Testis (tissue), 3 donors: ENCODE measurements around the gene RNF40. TPM values are rescaled to one million over a fixed set of nuclear protein-coding genes. Genes with fewer than 3 reads are reported as not detected.
A peak's percentile ranks its signal among the peaks of the same experiment; 100 is the strongest.

Experiments used
- DNase-seq: peaks from one replicate; pipeline ENCODE4 v3.0.0-alpha.2; 2019
- H3K27ac ChIP-seq, 2 donors: fragments of 200-600 bp; sonication (generic); one replicate each; pipeline ENCODE4 v1.5.1; 2019
- H3K27me3 ChIP-seq: fragments of 200-600 bp; sonication (generic); one replicate; pipeline ENCODE4 v1.5.1; 2019
- H3K36me3 ChIP-seq: fragments of 200-600 bp; sonication (generic); one replicate; pipeline ENCODE4 v1.5.1; 2017; ENCODE audit warnings: low read depth; ENCODE audit errors: missing control alignments
- H3K4me1 ChIP-seq: fragments of 200-600 bp; sonication (generic); one replicate; pipeline ENCODE4 v1.5.1; 2019
- H3K4me3 ChIP-seq, 2 donors: fragments of 200-600 bp; sonication (generic); one replicate each; pipeline ENCODE4 v1.5.1; 2017 to 2019
- H3K9me3 ChIP-seq: fragments of 200-600 bp; sonication (generic); one replicate; pipeline ENCODE4 v1.5.1; 2017
- CTCF ChIP-seq, 3 experiments: fragments of 450-650 bp in 2 of 3; fragments of 200-600 bp in 1 of 3; sonication (generic) in 1 of 3; IDR thresholded peaks; one replicate each; pipeline ENCODE4 v1.5.1; 2016 to 2019; ENCODE audit warnings: antibody characterized with exemption in 3 of 3, mild to moderate bottlenecking in 2 of 3, moderate library complexity in 1 of 3
- POLR2A ChIP-seq: fragments of 450-650 bp; IDR thresholded peaks from one replicate; pipeline ENCODE4 v1.6.1; 2017; ENCODE audit warnings: antibody characterized with exemption, mild to moderate bottlenecking, moderate library complexity
- WGBS, 2 donors: methylation state at CpG; one replicate each; pipeline ENCODE4 v1.1.5; 2018; 5-methylcytosine and 5-hydroxymethylcytosine counted together
- intact Hi-C: fragments of 100-400 bp; cut with DNase I; formaldehyde crosslinking; loops from one replicate; pipeline ENCODE4 v1.15.1; 2023; ENCODE audit warnings: low total_unique reads
- polyA plus RNA-seq: library from polyadenylated mRNA; stranded (reverse); fragments of 350-450 nt; fragmentation: Illumina TruSeq; extraction: RNeasy Lipid Tissue Mini Kit (QIAGEN cat#74804); gene quantifications from one replicate; pipeline ENCODE4 v1.2.3, GENCODE V29; 2014; ENCODE audit warnings: low read depth, low replicate concordance; ENCODE audit not compliant: insufficient read depth
- total RNA-seq, 2 donors: library from RNA; depleted of rRNA; stranded (reverse); fragments of >200 nt; gene quantifications; one replicate each; pipeline ENCODE4 v1.2.3, GENCODE V29; 2016

Gene RNF40
- total and polyA plus RNA-seq, 3 donors from 2014 or later, result 143 to 219 (median 162) TPM

GRCh38 chr16:30745082-30745481 lies 17.0 kb upstream of the RNF40 start:
- H3K4me1 ChIP-seq, result peaks cover 17% of the 10 kb centered on the region
- intact Hi-C loops, result no loop called here

GRCh38 chr16:30746638-30747175 lies 15.4 kb upstream of the RNF40 start:
- TF ChIP-seq CTCF (IDR thresholded peaks at IDR 0.05) (no peak), POLR2A (no peak)
- intact Hi-C loops, result no loop called here
- WGBS, 2 donors, result 88 to 91% methylated on average over 9 of the region's 9 CpGs
- Histone ChIP-seq H3K4me1 (peaks cover 5% of the 10 kb centered on the region), H3K36me3 (no peaks in the 10 kb centered on the region), H3K9me3 (no peaks in the 10 kb centered on the region), H3K4me3 (no peak overlapping the region), H3K27me3 (no peaks in the 10 kb centered on the region), H3K27ac (no peak overlapping the region)
- DNase-seq, result no peak

More at GRCh38 chr16:30745082-30745481, 17.0 kb upstream of the RNF40 start:
- H3K27me3 ChIP-seq, result no peaks in the 10 kb centered on the region
- H3K9me3 ChIP-seq, result no peaks in the 10 kb centered on the region
- no peak overlapping the region for H3K27ac ChIP-seq
- no peak for TF ChIP-seq POLR2A
- TF ChIP-seq CTCF (IDR thresholded peaks at IDR 0.05), result no peak
- no peak overlapping the region for H3K4me3 ChIP-seq
- no peak for DNase-seq
- no peaks in the 10 kb centered on the region for H3K36me3 ChIP-seq
- 80 to 88% methylated on average over 2 of the region's 2 CpGs for WGBS, 2 donors

- H3K36me3 ChIP-seq, result no peaks in the 10 kb centered on the region
- DNase-seq, result no peak
- H3K9me3 ChIP-seq, result no peaks in the 10 kb centered on the region
- H3K27me3 ChIP-seq, result no peaks in the 10 kb centered on the region
- WGBS, 2 donors, result 10 to 31% methylated on average over 3 of the region's 3 CpGs
- intact Hi-C loops, result no loop called here
- H3K4me3 ChIP-seq, result peak overlapping the region; percentile 70 to 92
- peaks cover 5% of the 10 kb centered on the region for H3K4me1 ChIP-seq
- H3K27ac ChIP-seq, result peak overlapping the region; percentile 72 to 73
- TF ChIP-seq CTCF (IDR thresholded peaks at IDR 0.05) (no peak), POLR2A (no peak)
Observed at GRCh38 chr16:30747331-30747730, 14.8 kb upstream of the RNF40 start.

- no peak for TF ChIP-seq CTCF (IDR thresholded peaks at IDR 0.05)
- TF ChIP-seq POLR2A, result no peak
- H3K4me1 ChIP-seq, result peaks cover 5% of the 10 kb centered on the region
- no peaks in the 10 kb centered on the region for H3K27me3 ChIP-seq
- WGBS, 2 donors, result 1% methylated on average over 25 to 59 of the region's 60 CpGs
- intact Hi-C loops, result no loop called here
- H3K27ac ChIP-seq, result peak within 1 kb of the TSS; percentile 72 to 73
- DNase-seq, result peak; percentile 100
- H3K4me3 ChIP-seq, result peak within 1 kb of the TSS; percentile 70 to 92
- H3K36me3 ChIP-seq, result no peaks in the 10 kb centered on the region
- no peaks in the 10 kb centered on the region for H3K9me3 ChIP-seq
Observed at GRCh38 chr16:30747799-30748633, 14.1 kb upstream of the RNF40 start, which contains the start of gene PHKG2. PHKG2 (plus strand) TSS chr16:30748425; CDS start chr16:30748821, 396 bp downstream.
